Umbilical cord (tissue), 2 donors: ENCODE results near the gene PKDREJ. TPM values are rescaled to one million over a fixed set of nuclear protein-coding genes. Genes with fewer than 3 reads are reported as not detected.
"Not testable (repeated sequence)": the region's sequence is repeated elsewhere in the genome, so short reads cannot be mapped to it uniquely, and the experiment has no call there.

Experiments used
- DNase-seq: peaks from one replicate; pipeline ENCODE4 v3.0.0-alpha.2; 2015; ENCODE audit warnings: low spot score
- total RNA-seq: library from RNA; depleted of rRNA; stranded (reverse); fragments of >200 nt; gene quantifications from one replicate; pipeline ENCODE4 v1.2.3, GENCODE V29; 2014; ENCODE audit warnings: low replicate concordance; ENCODE audit not compliant: insufficient read depth

The PKDREJ gene, protein sequence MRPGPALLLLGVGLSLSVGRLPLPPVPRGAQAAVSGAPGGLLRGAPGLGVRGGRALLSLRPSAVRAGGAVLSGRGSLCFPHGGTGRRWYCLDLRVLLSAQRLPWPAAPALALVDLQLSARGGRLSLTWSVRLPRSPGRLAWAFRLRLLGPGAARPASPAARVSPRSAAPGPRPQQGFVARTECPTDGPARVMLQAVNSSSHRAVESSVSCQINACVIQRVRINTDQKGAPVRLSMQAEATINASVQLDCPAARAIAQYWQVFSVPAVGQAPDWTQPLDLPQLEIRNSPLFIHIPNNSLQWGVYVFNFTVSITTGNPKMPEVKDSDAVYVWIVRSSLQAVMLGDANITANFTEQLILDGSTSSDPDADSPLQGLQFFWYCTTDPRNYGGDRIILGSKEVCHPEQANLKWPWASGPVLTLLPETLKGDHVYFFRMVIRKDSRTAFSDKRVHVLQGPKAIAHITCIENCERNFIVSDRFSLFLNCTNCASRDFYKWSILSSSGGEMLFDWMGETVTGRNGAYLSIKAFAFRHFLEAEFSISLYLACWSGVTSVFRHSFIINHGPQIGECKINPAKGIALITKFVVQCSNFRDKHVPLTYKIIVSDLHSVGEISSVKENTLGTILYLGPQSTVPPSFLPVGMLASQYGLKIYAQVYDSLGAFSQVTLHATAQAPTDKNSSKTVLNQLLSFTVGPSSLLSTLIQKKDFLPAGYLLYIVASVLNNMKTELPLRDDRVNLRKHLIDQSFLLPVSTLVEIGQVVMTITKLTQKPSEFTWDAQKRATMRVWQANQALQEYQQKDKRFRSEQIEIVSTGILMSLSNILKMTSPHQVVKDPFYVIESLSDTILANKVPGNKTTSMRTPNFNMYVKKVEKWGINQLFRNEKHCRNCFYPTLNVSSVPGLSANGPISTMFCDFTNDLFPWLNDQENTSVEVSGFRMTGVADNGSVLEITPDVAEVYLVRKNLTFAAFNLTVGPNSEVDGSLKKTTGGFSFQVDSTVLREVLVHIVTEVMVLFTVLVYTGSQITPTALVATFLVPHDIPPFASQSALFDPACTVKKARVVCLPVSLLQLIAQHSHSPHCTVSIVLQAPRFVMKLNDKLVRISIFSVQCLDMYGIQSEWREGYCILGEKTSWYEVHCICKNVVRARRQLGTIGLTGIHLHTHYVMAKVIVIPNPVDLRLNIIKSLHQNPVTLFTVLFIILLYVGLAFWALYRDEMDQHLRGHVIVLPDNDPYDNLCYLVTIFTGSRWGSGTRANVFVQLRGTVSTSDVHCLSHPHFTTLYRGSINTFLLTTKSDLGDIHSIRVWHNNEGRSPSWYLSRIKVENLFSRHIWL (N-terminal part only)
- 2.4 TPM for total RNA-seq

DNA sequence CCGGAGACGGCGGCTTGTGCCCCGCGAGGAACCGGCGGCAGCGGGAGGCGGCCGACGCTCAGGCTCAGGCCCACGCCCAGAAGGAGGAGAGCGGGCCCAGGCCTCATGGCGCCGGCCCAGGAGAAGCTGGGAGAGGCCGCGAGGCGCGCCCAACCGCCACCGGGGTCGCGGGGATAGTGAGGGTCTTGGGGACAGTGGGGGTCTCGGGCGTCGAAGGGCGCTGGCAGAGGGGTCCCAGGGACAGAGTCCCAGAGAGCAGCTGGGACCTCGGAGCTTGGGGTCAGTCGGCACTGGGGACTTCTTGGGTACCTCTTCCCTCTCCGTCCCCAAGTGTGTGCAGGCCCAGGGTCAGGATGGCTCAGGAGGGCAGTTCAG lies at the start of gene PKDREJ:
TSS of gene PKDREJ (minus strand) at position 128 of the 375 bp plus-strand sequence. CDS start at position 107, 21 bp downstream.
- no peak for DNase-seq

DNA sequence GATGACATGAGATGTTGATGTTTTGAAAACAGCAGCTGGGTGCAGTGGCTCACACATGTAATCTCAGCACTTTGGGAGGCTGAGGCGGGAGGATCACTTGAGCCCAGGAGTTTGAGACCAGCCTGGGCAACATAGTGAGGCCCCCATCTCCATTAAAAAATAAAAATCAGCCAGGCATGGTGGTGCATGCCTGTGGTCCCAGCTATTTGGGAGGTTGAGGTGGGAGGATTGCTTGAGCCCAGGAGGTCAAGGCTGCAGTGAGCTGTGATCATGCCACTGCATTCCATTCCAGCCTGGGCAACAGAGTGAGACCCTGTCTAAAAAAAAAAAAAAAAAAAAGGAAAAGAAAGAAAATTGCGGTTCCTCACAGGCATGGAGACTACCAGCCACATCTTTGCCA lies 49.7 kb upstream of the PKDREJ start:
- not testable (repeated sequence) for DNase-seq

DNA sequence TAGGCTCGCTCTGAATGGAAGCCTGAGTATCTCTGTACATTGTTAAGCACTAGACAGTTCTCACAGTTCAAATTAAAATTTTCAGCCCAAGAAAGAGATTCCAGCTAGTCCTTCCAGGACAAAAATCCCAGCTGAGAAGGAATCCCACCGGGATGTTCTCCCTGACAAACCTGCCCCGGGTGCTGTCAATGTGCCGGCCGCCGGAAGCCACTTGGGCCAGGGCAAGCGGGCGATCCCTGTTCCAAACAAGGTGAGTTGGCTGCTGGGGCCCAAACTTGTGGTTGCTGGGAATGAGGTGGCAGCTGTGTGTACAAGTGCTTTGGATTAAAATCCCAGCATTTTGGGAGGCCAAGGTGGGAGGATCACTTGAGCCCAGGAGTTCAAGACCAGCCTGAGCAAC lies 48.9 kb upstream of the PKDREJ start:
- DNase-seq, result no peak

DNA sequence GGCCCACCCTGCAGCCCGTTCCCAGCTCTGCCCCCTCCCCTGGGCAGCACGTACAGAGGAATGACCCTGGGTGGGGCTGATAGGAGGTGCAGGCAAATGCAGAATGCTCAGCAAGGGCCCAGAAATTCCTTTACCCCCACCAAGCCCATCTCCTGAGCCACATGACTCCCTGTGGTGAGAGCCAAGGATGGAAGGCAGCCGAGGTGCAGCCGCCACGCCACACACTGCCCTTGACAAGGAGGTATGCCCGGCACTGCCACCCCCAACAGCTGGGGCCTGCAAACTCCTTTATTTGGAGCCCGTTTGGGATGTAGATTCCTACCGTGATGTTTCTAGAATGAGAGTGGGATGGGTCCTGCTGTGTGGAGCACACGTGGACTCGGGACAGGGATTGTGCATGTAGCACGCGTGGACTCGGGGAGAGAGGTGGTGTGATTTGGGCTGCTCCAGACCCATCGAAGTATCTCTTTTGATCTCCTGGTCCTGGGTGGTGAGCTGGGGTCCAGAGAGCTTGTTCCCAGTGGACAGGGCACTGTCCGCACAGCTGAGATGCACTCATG lies 46.5 kb upstream of the PKDREJ start:
- no peak for DNase-seq

DNA sequence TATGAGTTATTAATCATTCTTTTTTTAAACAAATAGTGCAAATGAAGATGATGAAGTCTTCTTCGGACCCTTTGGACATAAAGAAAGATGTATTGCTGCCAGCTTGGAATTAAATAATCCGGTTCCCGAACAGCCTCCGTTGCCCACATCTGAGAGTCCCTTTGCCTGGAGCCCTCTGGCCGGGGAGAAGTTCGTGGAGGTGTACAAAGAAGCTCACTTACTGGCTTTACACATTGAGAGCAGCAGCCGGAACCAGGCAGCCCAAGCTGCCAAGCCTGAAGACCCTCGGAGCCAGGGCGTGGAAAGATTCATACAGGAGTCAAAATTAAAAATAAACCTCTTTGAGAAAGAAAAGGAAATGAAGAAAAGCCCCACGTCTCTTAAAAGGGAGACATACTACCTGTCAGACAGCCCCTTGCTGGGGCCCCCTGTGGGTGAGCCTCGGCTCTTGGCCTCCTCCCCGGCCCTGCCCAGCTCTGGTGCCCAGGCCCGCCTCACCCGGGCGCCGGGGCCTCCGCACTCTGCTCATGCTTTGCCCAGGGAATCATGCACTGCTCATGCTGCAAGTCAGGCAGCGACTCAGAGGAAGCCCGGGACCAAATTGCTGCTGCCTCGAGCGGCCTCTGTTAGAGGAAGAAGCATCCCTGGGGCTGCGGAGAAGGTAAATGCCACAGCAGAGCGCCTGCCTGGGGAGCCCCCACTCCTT lies 45.3 kb upstream of the PKDREJ start:
- no peak for DNase-seq

DNA sequence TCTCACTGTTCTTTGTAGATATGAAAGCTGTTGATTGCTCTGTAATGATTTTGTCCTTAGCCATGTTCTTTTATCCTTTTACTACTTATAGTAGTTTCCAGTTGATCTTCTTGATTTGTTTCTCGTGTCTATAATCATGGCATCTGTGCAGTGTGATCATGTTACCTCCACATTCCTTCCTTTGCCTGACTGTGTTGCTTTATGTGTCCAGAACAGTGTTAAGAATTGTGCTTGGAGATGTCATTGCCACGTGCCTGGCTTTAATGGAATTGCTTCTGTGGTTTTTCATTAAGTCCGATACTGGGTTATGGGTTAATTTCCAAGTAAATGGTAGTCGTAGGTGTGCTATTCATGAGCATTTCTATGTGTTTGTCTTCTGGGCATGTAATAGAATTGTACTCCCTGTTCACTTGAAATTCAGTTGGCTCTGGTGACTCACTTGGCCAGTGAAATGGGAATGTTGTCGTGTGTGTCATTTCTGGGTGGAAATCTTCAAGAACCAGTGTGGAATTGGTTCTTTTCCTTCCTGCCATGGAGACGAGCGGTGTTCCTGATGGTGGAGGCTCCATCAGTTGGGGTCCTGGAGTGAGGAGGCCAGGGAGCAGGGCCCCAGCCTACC lies 40.3 kb upstream of the PKDREJ start:
- DNase-seq, result no peak

DNA sequence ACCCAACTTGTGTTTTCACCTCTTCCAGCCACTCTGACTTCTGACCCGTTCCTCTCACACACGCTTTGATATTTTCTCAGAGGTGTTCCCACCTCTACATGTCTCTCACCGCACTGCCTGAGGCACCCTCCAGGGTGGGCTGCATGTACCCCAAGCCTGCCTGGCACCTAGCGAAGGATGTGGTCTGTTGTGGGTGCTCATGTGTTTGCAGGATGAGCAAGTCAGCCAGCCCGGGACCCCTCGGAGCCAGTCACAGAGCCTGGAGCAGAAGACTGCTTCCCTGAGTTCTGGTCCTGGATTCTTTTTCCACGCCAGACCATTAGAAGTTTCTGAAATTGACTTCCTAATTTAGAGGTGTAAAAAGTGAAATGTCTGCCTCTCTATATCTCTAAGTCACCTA lies 37.3 kb upstream of the PKDREJ start:
- no peak for DNase-seq

DNA sequence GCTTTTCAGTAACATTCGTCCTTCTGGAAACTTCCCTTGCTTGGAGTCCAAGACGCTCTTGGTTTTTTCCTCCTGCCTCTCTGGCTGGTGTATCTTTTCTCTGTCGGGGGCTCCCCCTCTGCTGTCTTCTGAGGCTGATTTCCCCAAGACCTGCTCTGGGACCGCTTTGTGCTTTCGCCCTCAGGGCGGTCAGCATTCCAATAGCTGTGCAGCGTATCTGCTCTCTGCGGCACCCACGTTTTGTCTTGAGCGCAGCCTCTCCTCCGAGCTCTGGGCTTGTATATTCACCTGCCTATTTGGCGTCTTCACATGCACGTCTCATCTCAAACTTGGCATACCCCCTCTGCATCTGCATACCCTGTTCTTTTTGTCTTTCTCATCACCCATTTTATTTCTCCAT lies 36.0 kb upstream of the PKDREJ start:
- DNase-seq, result no peak

DNA sequence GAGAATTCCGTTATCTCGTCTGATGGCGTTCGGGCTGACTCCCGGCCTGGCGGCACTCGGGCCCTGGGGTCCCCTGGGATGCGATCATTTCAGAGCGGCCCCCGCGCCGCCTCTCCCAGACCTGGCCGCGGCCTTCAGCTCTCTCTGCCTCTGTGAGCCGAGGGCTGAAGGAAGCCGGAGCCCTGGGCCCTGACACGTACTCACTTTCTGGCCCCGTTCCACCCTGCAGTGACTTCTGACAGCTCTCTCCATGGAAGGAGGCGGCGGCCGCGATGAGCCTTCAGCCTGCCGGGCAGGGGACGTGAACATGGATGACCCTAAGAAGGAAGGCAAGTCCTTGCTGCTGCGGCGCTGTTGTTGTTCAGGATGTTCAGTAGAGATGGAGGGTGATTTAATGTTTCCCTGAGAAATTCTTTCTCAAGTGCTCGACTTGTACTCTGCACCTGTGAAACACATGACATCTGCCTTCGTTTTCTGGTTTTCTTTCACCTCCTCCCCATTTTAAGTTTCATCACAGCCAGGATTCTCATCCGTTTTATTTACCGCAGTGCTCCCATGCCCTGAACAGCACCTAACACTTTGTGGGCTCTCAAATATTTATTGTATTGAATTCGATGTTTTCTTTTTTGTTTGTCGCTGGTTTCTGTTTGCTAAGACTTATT lies 34.1 kb upstream of the PKDREJ start:
- no peak for DNase-seq

DNA sequence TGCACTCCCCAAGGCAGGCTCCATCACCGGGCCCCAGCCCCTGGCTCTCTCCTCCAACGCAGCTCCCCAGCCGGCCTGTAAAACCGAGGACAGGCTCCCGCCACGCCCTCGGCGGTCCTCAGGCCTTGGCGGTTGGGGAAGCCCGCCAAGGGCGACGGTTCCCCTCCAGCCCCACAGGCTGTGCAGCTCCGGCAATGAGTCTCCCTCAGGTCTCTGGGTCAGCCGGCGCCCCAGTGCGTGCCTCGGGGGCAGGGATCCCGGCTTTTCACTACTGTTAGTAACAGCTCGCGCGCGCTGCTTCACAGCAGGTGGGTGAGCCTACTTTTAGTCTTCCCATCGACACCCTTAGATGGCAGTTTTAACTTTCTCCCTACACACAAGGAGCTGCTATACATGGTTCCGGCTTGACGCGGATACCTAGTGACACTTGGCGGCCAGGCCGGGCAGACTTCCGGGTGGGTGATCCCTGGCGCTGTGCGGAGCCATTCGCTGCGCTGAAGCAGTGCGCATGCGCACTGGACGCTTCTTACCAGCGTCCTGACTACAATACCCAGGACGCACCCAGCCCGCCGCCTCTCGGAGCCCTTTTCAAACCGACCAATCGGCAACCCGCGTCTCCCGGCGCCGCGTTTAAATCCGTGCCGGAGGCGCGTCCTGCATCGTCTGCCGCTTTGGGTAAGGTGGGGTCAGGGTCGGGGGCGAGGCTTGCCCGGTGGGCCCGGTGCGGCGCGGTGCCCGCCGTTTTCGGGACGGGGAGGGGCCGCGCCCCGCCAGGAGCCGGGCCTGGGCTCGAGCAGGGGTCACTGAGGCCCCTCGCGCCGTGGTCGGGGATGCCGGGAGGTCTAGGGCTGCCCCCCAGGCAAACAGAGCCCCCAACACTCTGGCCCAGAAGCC lies 33.4 kb upstream of the PKDREJ start, which contains the start of gene GTSE1:
TSS of gene GTSE1 (plus strand) at position 614 of the 894 bp plus-strand sequence. CDS start 531 bp downstream, outside the sequence.
- peak; percentile 99 for DNase-seq

DNA sequence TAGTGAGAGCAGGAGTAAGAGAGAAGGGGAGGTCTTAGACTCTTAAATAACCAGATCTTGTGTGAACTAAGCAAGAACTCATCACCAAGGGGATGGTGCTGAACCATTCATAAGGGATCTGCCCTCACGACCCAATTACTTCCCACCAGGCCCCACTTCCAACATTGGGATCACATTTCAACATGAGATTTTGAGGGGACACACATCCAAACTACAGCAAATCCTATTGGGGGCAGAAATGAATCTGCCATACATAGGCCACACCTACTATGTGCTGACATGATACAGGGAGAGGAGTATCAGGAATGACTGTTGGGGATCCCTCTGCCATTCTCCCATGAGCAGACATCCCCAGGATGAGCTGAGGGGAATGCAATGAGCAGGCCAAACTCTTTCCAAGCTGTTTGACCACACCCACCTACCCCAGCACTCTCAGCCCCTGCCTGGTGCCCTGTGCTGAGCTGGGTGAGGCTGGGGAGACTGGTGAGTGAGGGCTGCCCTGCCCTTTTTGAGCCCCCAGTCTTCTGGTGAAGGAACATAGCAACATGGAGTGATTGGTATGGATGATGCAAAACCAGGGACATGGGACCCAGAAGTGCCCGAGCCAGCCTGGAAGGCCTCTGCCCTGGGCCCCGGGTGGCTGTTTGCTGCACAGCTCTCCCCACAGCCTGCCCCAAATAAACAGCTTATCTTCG lies 32.3 kb upstream of the PKDREJ start:
- DNase-seq, result no peak

DNA sequence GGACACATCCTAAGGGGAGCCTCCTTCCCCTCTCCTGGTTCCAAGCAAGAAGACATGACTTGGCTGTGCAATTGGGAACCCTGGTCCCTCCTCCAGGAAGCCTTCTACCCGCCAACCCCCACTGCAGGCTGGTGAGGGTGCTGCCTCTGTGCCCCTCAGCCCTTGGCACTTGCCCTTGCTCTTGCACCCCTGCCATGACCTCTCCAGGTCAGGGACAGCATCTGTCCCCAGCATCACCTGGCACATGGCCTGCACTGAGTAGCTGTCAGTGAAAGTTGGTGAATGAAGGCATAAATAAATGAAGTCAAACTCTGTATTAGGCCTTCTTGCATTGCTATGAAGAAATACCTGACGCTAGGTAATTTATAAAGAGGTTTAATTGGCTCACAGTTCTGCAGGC lies 31.6 kb upstream of the PKDREJ start:
- DNase-seq, result no peak

DNA sequence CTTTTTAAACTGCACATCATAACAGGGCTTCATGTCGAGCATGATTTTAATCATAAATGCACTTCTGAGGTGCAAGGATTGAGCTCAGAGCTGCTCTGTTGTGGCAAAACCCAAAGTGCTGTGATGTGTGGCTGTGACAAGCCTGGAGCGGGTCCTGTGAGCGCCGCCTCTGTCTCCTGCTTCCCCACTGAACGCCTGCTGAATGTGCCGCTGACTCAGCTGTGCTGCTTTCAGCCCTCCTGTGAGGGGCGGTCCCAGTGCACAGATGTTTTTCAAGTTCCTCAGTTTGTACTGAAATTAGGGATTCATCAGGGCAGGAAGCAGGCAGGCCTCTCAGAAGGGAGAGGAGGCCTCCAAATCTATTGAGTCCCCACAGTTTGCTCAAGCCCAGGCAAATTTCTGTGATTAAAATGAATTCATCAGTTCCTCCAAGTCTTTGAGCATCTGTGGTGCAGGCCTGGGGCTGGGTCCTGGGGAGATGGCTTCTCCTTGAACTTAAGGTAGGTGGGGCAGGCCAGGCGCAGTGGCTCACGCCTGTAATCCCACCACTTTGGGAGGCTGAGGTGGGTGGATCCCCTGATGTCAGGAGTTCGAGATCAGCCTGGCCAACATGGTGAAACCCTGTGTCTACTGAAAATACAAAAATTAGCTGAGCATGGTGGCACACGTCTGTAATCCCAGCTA lies 30.6 kb upstream of the PKDREJ start:
- DNase-seq, result peak; percentile 54

DNA sequence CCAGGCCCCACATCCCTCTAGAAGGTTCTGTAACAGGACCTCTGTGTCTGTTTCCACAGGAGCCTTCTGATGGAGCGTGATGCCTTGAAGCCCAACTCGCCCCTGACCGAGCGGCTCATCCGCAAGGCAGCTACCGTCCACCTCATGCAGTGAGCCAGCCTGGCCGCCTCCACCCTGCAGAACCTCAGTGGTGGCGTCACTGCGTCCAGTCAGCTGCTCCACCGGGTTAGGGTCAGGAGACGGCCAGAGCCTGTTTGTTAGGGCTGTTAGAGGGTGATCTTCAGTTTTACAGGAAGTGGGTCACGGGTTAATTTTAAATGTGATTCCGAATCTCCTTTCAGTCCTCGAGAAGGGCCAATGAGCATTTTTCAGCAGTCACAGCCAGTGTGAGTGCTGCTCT lies 29.6 kb upstream of the PKDREJ start:
- no peak for DNase-seq

DNA sequence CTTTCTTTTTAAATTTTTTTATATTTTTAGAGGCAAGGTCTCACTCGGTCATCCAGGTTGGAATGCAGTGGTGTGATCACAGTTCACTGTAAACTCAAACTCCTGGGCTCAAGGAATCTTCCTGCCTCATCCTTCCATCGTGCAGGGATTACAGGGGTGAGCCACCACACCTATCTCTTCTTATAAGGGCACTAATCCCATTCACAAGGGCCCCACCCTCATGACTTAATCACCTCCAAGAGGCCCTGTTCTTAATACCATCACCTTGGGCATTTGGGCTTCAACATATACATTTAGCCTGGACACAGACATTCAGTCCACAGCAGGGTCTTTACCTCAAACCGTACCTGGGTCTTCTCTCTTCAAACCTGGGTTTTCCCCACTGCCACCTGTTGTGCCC lies 29.0 kb upstream of the PKDREJ start:
- DNase-seq, result no peak

DNA sequence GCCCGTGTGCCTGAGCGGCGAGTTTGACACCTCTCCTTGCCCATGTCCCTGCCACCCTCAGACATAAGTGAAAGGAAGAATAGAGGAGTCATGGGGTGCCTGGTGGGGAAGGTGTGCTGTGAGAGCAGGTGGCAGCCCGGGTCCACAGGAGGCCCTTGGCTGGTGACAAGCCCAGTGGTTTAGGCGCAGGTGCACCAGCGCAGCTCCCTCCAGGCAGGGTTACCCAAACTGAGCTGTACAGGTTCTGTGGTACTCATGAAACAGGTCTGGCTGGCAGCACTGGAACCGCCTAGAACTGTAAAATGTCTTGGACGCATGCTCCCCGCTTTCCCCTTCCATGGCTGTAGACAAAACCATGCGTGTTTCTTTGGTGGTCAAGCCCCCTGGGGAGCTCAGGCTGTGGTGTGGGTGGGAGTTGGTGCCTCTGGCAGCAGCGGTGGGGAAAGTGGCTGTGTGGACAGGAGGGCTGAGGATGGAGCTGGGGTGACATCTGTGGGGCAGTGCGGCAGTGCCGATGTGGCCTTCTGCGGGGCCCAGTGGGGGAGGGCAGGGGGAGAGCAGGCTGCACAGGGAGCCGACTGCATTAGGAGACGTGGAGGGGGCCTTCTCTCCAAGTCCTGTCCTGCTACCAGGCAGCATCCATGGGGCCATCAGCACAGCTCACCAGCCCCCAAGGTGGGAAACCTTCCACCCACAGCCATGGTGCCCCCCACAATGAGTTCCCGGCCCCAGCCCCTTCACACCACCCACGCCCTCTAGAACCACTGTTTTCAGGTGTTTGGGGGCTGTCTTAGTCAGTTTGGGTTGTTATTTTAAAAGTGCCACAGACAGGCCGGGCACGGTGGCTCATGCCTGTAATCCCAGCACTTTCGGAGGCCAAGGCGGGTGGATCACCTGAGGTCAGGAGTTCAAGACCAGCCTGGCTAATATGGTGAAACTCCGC lies 28.0 kb upstream of the PKDREJ start:
- DNase-seq, result no peak
